H1 (cell line): Measurements from ENCODE around the gene FARP2. TPM values are rescaled to one million over a fixed set of nuclear protein-coding genes. Genes with fewer than 3 reads are reported as not detected.

Source experiments
- polyA plus RNA-seq, 7 experiments: library from polyadenylated mRNA; depleted of rRNA in 3 of 7; stranded (reverse) in 5 of 7; unstranded in 2 of 7; fragments of >200 nt in 5 of 7; fragments of 200-250 nt in 2 of 7; gene quantifications; 1 replicate in 5 of 7; 2 replicates in 1 of 7; 4 replicates in 1 of 7; pipeline versions ENCODE4 v1.2.1 to v1.2.3, GENCODE V29; 2011 to 2013; ENCODE audit warnings: missing spikeins in 2 of 7, mixed read lengths in 2 of 7
- total RNA-seq: library from RNA; stranded (reverse); fragmentation: NEBNext Ultra II Directional; extraction: Animal tissue kit (Norgen Biotek cat#: 25700); gene quantifications from 2 replicates; pipeline ENCODE4 v1.2.1, GENCODE V29; 2021
- TF ChIP-seq, protein P1 (sequence below): IDR thresholded peaks from 2 replicates; pipeline ENCODE4 v1.6.1; 2011; ENCODE audit warnings: low read depth, mild to moderate bottlenecking, low read length; ENCODE audit not compliant: insufficient read depth

Gene FARP2
- total and polyA plus RNA-seq, 2 of the 8 experiments (the other 6 are each of a cell fraction or from before 2014, with no cell fraction given) = 12.4 to 33.4 TPM

DNA sequence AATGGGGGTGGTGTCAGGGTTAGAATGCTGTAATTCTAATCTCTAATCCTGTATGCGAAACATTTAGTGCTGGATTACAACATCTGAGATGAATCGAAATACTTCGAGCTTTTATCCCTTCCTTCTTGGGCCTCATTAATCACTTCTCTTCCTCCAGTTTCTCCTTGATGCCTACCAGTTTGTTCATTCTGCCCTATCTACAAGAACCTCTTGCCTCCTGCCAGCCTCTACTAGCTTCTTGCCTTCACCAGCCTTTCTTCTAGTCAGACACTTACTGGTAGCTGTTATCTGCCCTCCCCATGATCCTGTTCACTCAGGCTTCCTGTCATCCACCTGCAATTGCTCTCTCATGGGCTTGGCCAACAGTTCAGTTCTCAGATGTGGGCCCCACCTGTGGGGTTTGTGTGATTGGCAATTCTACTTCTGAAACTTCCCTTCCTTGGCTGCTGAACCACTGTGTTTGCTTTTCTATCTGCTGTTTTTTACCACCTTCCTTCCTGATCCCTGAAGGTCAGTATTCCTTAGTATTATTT, 15.4 kb upstream of the FARP2 start (continued):
- TF ChIP-seq, protein P1, sequence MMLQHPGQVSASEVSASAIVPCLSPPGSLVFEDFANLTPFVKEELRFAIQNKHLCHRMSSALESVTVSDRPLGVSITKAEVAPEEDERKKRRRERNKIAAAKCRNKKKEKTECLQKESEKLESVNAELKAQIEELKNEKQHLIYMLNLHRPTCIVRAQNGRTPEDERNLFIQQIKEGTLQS = no peak
